K562 (cell line): ENCODE measurements around the gene AXIN2. TPM values are rescaled to one million over a fixed set of nuclear protein-coding genes. Genes with fewer than 3 reads are reported as not detected.

ENCODE experiments used
- ATAC-seq: fragments of 200-7000 bp; cut with Tn5 transposase; 3 replicates; pipeline ENCODE4 v1.9.1; 2020; ENCODE audit warnings: moderate library complexity
- BruUV-seq: library from RNA; stranded (reverse); fragments of 400-500 nt; replicated peaks from 2 replicates; lab custom pipeline; 2021; lab: Mats Ljungman, UMichigan
- CTCF ChIA-PET: fragments of 300-600 bp; formaldehyde crosslinking; extraction: SDS; loops from one replicate; lab custom pipeline; 2021; ENCODE audit warnings: low intra/inter-chr PET ratio; lab: Yijun Ruan, JAX
- POLR2A ChIA-PET: fragments of 300-600, 350-650 bp; sonication (Branson Sonifier 250); formaldehyde crosslinking; extraction: SDS; loops from one replicate; lab custom pipeline; 2021; ENCODE audit warnings: antibody characterized with exemption, inconsistent platforms; lab: Yijun Ruan, JAX
- DNase-seq, 4 experiments: peaks; one replicate each; pipeline versions ENCODE4 v3.0.0 to v3.0.0-alpha.2; 2011 to 2018; ENCODE audit warnings: low spot score in 3 of 4, mixed read lengths in 3 of 4; ENCODE audit errors: extremely low read depth in 1 of 4
- FAIRE-seq: peaks from 2 replicates; lab custom pipeline; 2011; peaks lifted over from hg19 to GRCh38; lab: Jason Lieb, UNC
- H2AFZ ChIP-seq: 2 replicates; pipeline ENCODE4 v1.6.0; 2011; ENCODE audit warnings: low read depth, low read length, control low read depth, inconsistent platforms
- H3K27ac ChIP-seq: fragments of 200-600 bp; 3 replicates; pipeline ENCODE4 v1.8.0; 2011; ENCODE audit warnings: low read depth, mild to moderate bottlenecking, control low read depth, inconsistent platforms, low read length, moderate library complexity, mixed read lengths; ENCODE audit errors: extremely low read depth
- H3K27me3 ChIP-seq, 2 experiments: fragments of 300-600 bp in 1 of 2; 2 replicates in 1 of 2; 3 replicates in 1 of 2; pipeline versions ENCODE4 v1.6.0 to v1.8.0; 2011; ENCODE audit warnings: inconsistent platforms in 2 of 2, low read length in 2 of 2, mild to moderate bottlenecking in 1 of 2, mixed read lengths in 1 of 2, moderate library complexity in 1 of 2; ENCODE audit not compliant: control insufficient read depth in 2 of 2, insufficient read depth in 2 of 2
- H3K36me3 ChIP-seq: fragments of 300-600 bp; 3 replicates; pipeline ENCODE4 v1.8.0; 2011; ENCODE audit warnings: mild to moderate bottlenecking, low read length, inconsistent platforms; ENCODE audit not compliant: control insufficient read depth, insufficient read depth
- H3K4me1 ChIP-seq, 2 experiments: fragments of 200-600 bp in 1 of 2; replicated peaks in 1 of 2; 2 replicates in 1 of 2; 3 replicates in 1 of 2; pipeline versions ENCODE4 v1.5.1 to v1.8.0; 2011; ENCODE audit warnings: inconsistent platforms in 2 of 2, low read length in 2 of 2, mild to moderate bottlenecking in 1 of 2, mixed read lengths in 1 of 2, moderate library complexity in 1 of 2; ENCODE audit not compliant: control insufficient read depth in 2 of 2, insufficient read depth in 2 of 2
- H3K4me2 ChIP-seq: 2 replicates; pipeline ENCODE4 v1.6.1; 2011; ENCODE audit warnings: low read length, control low read depth, inconsistent platforms, mixed read lengths; ENCODE audit not compliant: insufficient read depth
- H3K4me3 ChIP-seq: fragments of 200-600 bp; sonication (generic), shearing (Covaris generic); 2 replicates; pipeline ENCODE4 v1.5.1; 2016; ENCODE audit warnings: control low read depth, inconsistent platforms
- H3K79me2 ChIP-seq: fragments of 200-600 bp; 3 replicates; pipeline ENCODE4 v1.8.0; 2011; ENCODE audit warnings: low read length, inconsistent platforms; ENCODE audit not compliant: control insufficient read depth, insufficient read depth
- H3K9ac ChIP-seq, 2 experiments: 2 replicates each; pipeline versions ENCODE4 v1.6.0 to v1.6.1; 2011; ENCODE audit warnings: low read depth in 2 of 2, low read length in 2 of 2, control low read depth in 1 of 2, inconsistent platforms in 1 of 2, mild to moderate bottlenecking in 1 of 2, mixed read lengths in 1 of 2; ENCODE audit not compliant: insufficient read depth in 1 of 2
- H3K9me1 ChIP-seq: one replicate; pipeline ENCODE4 v1.6.0; 2011; ENCODE audit warnings: inconsistent platforms, mild to moderate bottlenecking, low read length, moderate library complexity; ENCODE audit not compliant: control insufficient read depth, insufficient read depth
- H3K9me3 ChIP-seq: replicated peaks from 2 replicates; pipeline ENCODE4 v1.5.1; 2011; ENCODE audit warnings: low read depth, low read length, inconsistent platforms; ENCODE audit not compliant: control insufficient read depth, insufficient read depth
- H4K20me1 ChIP-seq: replicated peaks from 2 replicates; pipeline ENCODE4 v1.6.1; 2011; ENCODE audit warnings: low read length, inconsistent platforms, mixed read lengths; ENCODE audit not compliant: control insufficient read depth, insufficient read depth
- ADNP ChIP-seq: fragments of 200-800 bp; sonication (Bioruptor generic); IDR thresholded peaks from 2 replicates; pipeline ENCODE4 v1.6.1; 2016; ENCODE audit warnings: missing genetic modification characterization, missing compliant biosample characterization
- FUS ChIP-seq: fragments of 200-400 bp; formaldehyde crosslinking; optimal IDR thresholded peaks from 2 replicates; pipeline ENCODE3; 2017; ENCODE audit warnings: low read depth, low read length
- LARP7 ChIP-seq: fragments of 450-650 bp; IDR thresholded peaks from 2 replicates; pipeline ENCODE4 v1.6.1; 2016
- NEUROD1 ChIP-seq: fragments of 150-350 bp; IDR thresholded peaks from 2 replicates; pipeline ENCODE4 v1.6.1; 2014; ENCODE audit warnings: borderline replicate concordance, low read length, low read depth; ENCODE audit not compliant: partially characterized antibody
- PTRF ChIP-seq: fragments of 450-650 bp; IDR thresholded peaks from 2 replicates; pipeline ENCODE4 v1.6.1; 2016; ENCODE audit warnings: mild to moderate bottlenecking, missing genetic modification characterization, missing compliant biosample characterization
- SMARCA5 ChIP-seq: fragments of 450-650 bp; IDR thresholded peaks from 2 replicates; pipeline ENCODE4 v1.6.1; 2016
- ZFP1 ChIP-seq: fragments of 450-650 bp; formaldehyde crosslinking; IDR thresholded peaks from 2 replicates; pipeline ENCODE4 v1.4.0; 2020; ENCODE audit warnings: mild to moderate bottlenecking, mixed read lengths
- ZNF217 ChIP-seq: sonication (generic); formaldehyde crosslinking; IDR thresholded peaks from 2 replicates; pipeline ENCODE4 v1.8.0; 2022; ENCODE audit warnings: mild to moderate bottlenecking, missing genetic modification reagents
- ZNF695 ChIP-seq: fragments of 450-650 bp; formaldehyde crosslinking; IDR thresholded peaks from 2 replicates; pipeline ENCODE4 v1.4.0; 2020; ENCODE audit warnings: mild to moderate bottlenecking, moderate library complexity
- WGBS: fragments of 100-300 bp; shearing (Covaris generic); methylation state at CpG from one replicate; pipeline ENCODE4 v1.1.6; 2016; ENCODE audit warnings: low coverage, mixed read lengths; ENCODE audit not compliant: insufficient coverage; ENCODE audit errors: missing lambda C conversion rate; 5-methylcytosine and 5-hydroxymethylcytosine counted together
- in situ Hi-C: fragments of 300-500 bp; cut with MboI; formaldehyde crosslinking; loops from 4 replicates; pipeline ENCODE4 v1.15.0; 2018; ENCODE audit warnings: inconsistent platforms, mixed read lengths
- intact Hi-C: fragments of 100-400 bp; cut with micrococcal nuclease; formaldehyde crosslinking; loops from 2 replicates; pipeline ENCODE4 v1.14.2; 2022
- polyA plus RNA-seq, 8 experiments: library from polyadenylated mRNA; depleted of rRNA in 4 of 8; stranded (reverse) in 5 of 8; unstranded in 3 of 8; fragments of >200 nt; fragmentation: Nextera tagmentation in 2 of 8; fragmentation: Illumina TruSeq in 1 of 8; extraction: Ambion mirVana in 2 of 8; extraction: Trizol in 1 of 8; gene quantifications; 2 replicates each; pipeline versions ENCODE4 v1.2.1 to v1.2.3, GENCODE V29; 2011 to 2014; ENCODE audit warnings: inconsistent platforms in 1 of 8, missing spikeins in 1 of 8
- total RNA-seq, 7 experiments: library from RNA; depleted of rRNA in 6 of 7; stranded (reverse); fragments of >200 nt in 6 of 7; fragmentation: Illumina TruSeq in 2 of 7; extraction: Trizol in 2 of 7; gene quantifications; 2 replicates each; pipeline versions ENCODE4 v1.2.1 to v1.2.3, GENCODE V29; 2011 to 2021; ENCODE audit warnings: low replicate concordance in 1 of 7

Gene AXIN2
- total and polyA plus RNA-seq, 9 of the 15 experiments (the other 6 are each of a cell fraction or from before 2014, with no cell fraction given): 0.21 to 3.3 (median 1.2) TPM

- H3K27ac ChIP-seq: no peak overlapping the region
- H4K20me1 ChIP-seq: no peaks in the 10 kb centered on the region
- no TSS peak for BruUV-seq
- intact Hi-C loops: no loop called here
- no peak overlapping the region for H3K9ac ChIP-seq
- no peaks in the 10 kb centered on the region for H3K79me2 ChIP-seq
- POLR2A ChIA-PET: no interaction called here
- 8% methylated on average over 14 of the region's 14 CpGs for WGBS
- H3K4me2 ChIP-seq: no peak overlapping the region
- DNase-seq (no peak), ATAC-seq (peak; percentile 49), FAIRE-seq (no peak)
- in situ Hi-C loops: no loop called here
- no peaks in the 10 kb centered on the region for H3K9me1 ChIP-seq
- no peak for TF ChIP-seq ADNP (tag)
- no peak for TF ChIP-seq SMARCA5
- no peak for TF ChIP-seq PTRF (tag)
- no peak for TF ChIP-seq ZNF695 (CRISPR knock-in tag)
- TF ChIP-seq ZNF217 (CRISPR knock-in tag): no peak
- TF ChIP-seq LARP7: no peak
- no peak for TF ChIP-seq FUS
- TF ChIP-seq ZFP1: no peak
- TF ChIP-seq NEUROD1: no peak
- H2AFZ ChIP-seq: no peak overlapping the region
- H3K9me3 ChIP-seq: no peaks in the 10 kb centered on the region
- CTCF ChIA-PET: no interaction called here
- H3K4me1 ChIP-seq: no peaks in the 10 kb centered on the region; a peak in 1 of 5 replicates
- no peaks in the 10 kb centered on the region for H3K36me3 ChIP-seq
- peaks cover 5 to 20% of the 10 kb centered on the region in 2 experiments; a peak in 4 of 5 replicates for H3K27me3 ChIP-seq
- no peak overlapping the region for H3K4me3 ChIP-seq
Measured at GRCh38 chr17:65522751-65523404, 38.6 kb downstream of the AXIN2 start.
